Erythroblast (primary cell): ENCODE data around the gene IGFBP5.

Source experiments
- GATA1 ChIP-seq: IDR thresholded peaks from 2 replicates; pipeline ENCODE4 v1.6.1; 2011; ENCODE audit warnings: low read depth, mild to moderate bottlenecking, control low read depth, low read length, moderate library complexity
- POLR2A ChIP-seq: IDR thresholded peaks from 2 replicates; pipeline ENCODE4 v1.6.1; 2011; ENCODE audit warnings: mild to moderate bottlenecking, low read length

GRCh38 chr2:216671791-216672343 is 23.5 kb downstream of the IGFBP5 start:
- TF ChIP-seq POLR2A (no peak), GATA1 (no peak)
